CD4-positive, alpha-beta T cell treated with Interleukin-4 for 1 hour (primary cell): ENCODE data around the gene BRI3BP.
"Not testable (repeated sequence)": the region's sequence is repeated elsewhere in the genome, so short reads cannot be mapped to it uniquely, and the experiment has no call there.

Source experiments
- DNase-seq, 2 donors: peaks; one replicate each; pipeline ENCODE4 v3.0.0-alpha.2; 2020 to 2022

Gene BRI3BP

DNA sequence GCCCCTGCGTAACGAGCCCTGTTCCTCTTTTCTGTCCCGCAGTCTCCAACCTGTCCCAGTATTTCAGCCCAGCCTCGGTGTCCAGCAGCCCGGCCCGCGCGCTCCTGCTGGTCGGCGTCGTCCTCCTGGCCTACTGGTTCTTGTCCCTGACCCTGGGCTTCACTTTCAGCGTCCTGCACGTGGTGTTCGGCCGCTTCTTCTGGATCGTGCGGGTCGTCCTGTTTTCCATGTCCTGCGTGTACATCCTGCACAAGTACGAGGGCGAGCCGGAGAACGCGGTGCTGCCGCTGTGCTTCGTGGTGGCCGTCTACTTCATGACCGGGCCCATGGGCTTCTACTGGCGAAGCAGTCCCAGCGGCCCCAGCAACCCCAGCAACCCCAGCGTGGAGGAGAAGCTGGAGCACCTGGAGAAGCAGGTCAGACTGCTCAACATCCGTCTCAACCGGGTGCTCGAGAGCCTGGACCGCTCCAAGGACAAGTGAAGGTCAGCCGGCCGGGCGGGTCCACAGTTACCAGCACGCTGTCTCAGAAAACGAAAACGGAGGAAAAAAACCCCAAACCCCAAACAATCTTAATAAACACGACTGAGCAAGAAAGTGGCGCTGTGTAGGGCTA lies 31.6 kb downstream of the BRI3BP start:
- DNase-seq: no peak

DNA sequence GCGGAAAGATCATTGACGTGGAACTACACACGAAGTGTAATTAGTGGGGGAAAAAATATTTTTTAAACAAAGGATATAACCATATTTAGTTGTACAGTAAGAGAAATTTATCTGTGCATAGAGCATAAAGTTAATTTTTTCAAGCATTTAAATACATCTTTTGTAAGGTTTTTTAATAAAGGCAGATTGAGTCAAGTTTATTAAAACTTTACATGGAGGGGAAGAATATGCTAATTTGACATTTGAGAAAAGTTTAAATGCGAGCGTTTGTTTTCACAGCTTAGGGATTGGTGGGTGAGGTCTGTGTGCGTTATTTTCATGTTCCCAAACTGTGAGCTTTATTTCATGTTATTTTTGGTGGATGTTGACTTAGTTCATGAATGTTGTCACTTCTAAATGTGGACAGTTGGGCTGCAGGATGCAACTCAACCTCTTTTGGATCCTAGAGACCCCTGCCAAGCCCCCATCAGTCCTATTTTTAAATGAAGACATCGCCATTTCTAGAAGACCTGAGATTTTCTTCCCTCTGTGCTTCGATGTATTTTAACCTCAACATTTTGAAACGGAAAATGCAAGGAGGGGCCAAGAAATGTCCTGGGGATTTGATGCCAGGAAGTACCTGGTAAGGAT lies 32.3 kb downstream of the BRI3BP start:
- no peak for DNase-seq

DNA sequence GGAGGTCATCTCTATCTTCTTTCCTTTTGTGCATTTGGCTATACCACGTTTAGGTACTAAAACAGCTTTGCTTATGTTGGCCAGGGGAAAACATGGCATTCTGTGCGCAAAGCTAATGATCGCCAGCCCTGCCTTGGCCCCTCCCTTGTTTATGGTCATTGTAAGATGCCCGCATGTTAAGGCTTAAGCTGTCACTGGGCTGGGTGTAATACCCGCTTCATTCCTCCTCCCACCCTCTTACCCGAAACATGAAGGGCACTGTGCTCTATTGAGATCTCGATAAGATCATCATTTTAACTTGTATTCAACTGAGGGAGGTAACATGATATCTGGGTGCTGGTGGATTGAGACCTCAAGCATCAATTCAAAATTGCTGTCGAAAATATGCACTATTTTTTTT lies 34.7 kb downstream of the BRI3BP start:
- DNase-seq: no peak

DNA sequence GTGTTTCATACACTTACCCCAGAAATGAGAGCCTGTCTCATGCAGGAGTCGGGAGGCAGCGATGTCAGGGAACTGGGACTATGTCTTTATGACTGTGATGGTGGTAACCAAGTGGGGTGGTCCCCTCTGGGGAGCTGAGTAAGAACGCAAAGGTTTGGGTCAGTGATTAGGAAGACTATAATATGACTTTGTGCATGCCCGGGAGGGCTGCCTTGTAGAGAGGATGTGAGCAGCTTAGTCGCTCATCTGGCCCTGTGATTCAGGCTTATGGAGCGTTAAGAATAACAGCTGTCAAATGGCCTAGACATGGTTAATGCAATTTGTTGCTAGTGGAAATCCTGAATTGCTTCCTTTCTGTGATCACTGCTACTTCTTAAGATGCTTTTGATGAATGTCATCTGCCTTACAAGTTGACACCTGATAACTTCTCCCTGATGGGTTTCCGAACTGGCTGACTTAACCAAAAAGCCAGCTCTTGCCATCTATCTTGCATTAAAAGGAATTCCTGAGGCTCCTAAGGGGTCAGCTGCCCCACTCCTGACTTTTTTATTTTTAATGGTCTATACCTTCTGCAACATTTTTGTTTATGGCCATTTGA lies 36.4 kb downstream of the BRI3BP start:
- DNase-seq: no peak

DNA sequence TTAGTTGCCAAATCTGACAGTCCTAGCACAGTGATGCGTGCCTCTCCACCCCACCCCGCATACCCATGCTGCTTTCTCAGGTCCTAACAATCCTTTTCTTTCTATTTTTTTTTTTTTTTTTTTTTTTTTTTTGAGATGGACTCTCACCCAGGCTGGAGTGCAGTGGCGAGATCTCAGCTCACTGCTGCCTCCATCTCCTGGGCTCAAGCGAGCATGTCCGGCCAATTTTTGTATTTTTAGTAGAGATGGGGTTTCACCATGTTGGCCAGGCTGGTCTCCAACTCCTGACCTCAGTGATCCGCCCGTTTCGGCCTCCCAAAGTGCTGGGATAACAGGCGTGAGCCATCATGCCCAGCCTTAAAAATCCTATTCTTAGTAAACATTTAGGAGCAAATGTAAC lies 38.0 kb downstream of the BRI3BP start:
- not testable (repeated sequence) for DNase-seq

DNA sequence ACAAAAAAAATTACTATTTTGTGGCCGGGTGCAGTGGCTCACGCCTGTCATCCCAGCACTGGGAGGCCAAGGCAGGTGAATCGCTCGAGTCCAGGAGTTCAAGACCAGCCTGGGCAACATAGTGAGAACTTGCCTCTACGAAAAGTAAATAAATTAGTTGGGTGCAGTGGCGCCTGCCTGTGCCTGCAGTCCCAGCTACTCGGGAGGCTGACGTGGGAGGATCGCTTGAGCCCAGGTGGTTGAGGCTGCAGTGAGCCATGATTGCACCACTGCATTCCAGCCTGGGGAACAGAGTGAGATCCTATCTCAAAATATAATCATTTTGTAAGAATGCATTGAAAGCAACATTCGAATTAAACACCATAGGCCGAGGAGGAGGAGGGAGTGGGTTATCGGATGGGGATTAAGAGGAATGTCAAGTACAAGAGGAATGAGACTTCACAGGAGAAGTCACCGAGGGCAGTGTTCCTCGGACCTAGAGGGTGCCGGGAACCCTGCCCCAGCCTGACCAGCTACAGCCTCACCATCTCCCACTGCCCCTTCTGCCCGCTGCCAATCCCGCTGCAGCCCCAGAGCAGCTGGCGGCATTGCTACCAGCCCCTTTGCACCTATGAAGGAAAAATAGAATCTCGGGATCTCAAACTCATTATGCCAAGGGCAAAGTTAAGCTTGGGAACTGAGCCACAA lies 39.2 kb downstream of the BRI3BP start:
- DNase-seq: no peak

DNA sequence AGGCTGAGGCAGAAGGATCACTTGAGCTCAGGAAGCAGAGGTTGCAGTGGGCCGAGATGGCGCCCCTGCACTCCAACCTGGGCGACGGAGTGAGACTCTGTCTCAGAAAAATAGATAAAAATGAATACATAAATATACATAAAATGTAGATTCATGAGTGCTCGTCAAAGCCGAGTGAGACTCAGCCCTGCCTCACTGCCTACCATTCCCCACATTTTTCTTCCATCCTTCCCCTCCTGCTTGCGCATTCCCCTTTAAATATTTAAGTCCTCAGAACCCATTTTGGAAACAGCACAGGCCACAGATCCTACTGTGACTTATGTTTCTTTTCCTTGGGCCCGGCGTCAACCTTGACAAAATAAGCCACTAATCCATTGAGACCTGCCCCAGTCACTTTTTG lies 39.8 kb downstream of the BRI3BP start:
- DNase-seq: no peak

DNA sequence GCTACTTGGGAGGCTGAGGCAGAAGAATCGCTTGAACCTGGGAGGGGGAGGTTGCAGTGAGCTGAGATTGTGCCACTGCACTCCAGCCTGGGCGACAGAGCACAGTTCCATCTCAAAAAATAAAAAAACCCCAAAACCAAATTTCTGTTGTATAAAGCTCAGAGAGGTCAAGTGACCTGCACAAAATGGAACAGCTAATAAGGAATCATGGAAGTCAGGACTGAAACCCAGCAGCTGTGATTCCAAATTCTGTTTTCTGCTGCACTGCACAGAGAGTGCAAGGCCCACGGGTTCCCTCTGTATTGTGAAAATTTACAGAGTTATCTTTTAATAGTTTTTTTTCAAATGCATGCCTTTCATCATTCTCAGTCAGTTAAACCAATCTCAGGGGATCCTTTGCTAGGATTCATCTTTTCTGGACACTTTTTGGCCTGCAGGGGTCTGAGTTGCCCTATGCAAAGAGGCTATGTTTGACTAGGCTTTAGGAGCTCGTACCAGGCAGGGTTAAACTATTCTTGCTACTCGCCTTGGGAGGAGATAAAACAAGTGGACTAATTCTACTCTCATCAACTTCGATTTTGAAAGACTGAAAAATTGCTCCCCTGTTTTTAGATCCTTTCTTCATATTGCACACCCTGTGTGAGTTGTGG lies 45.7 kb downstream of the BRI3BP start:
- DNase-seq: no peak

DNA sequence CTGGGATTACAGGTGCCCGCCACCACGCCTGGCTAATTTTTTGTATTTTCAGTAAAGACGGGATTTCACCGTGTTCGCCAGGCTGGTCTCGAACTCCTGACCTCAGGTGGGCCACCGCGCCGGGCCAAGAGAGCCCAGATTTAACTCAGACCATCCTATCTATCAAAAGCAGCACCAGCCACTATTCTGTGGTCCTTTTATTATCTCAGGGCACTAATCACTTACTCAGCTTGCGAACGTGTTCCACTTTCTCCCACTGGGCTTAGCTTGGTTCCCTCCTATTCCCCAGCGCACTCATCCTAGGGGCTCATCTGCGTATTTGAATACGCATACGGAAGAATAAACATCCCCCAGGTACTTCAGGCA lies 55.6 kb downstream of the BRI3BP start:
- DNase-seq: no peak

DNA sequence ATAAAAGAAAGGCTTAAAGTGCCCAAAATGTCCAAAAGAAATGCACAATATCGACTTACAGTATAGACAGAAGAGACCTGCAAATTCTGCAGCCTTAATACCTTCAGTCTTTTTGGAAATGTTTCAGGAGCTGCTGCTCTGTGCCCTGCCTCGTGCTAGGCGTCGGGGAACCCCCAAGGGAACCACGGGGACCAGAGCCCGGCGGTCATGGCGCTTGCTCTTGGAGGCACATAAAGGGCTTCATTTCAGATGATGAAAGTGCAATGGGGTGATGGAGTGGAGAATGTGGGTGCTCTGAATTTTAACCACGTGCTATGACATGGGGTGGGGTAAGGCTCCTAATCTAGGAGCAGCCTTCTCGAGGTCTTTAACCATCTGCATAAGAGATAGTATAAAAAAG lies 57.0 kb downstream of the BRI3BP start:
- DNase-seq: peak in 1 of 2 donors; percentile 5

DNA sequence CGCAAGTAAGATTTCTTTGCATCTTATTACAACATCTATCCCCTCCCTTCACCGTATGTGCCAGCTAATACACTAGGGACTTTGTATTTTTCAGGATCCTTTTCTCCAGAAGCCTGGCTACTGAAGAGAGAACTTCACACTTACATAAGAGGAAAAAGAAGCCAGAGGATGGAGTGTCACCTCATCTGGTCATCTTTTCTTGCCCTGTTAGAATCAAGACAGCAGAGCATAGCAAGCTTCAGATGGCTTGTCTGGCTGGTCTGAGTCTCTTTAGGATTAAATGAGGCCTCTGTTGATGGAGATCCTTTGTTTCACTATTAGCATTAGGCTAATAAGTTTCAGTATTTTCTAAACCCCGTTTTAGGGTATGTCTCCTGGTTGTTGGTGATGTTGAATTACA lies 57.4 kb downstream of the BRI3BP start:
- DNase-seq: no peak

DNA sequence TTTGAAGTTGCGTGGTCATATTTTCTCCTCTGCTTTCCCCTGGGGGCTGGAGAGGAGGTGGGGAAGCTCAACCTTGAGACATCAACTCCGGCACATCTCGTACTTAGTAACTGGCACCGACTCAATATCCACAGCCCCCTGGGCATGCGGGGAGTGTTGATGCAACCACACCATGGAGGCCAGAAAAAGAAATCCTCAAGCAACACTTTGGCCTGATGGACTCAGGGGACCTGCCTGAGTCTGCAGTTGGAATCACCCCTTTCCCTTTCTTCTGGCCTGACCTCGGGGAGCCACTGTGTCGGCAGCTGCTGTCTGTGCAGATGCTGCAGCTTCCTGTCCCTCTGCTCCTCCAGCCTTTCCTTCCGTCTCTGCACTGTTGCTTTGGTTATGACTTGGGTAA lies 60.4 kb downstream of the BRI3BP start:
- DNase-seq: no peak

DNA sequence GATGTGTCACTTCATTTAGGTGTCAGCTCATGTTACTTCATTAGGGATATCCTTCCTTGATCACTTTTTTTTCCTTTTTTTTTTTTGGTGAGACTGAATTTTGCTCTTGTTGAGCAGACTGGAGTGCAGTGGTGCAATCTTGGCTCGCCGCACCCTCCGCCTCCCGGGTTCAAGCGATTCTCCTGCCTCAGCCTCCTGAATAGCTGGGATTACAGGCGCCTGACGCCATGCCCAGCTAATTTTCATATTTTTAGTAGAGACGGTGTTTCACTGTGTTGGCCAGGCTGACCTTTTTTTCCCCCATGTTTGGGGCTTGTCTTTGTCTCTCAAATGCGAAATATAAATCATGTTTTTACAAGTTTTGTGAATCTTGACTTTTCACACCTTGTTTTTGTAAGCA lies 62.1 kb downstream of the BRI3BP start:
- no peak for DNase-seq

DNA sequence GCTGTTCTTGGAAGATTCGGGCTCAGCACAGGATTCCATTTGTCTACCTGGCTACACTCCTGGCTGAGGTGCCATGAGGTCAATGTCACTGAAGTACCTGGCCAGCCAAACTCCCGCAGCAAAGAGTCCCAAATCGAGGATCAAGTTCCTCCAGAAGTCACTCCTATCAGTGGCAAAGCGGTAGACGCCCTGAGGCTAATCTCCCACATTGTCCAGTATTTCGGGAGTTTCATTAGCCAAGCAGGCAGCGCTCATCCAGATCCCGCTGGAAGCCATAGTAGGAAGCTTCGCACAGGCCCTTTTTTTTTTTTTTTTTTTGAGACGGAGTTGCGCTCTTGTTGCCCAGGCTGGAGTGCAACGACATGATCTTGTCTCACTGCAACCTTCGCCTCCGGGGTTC lies 62.9 kb downstream of the BRI3BP start:
- no peak for DNase-seq

DNA sequence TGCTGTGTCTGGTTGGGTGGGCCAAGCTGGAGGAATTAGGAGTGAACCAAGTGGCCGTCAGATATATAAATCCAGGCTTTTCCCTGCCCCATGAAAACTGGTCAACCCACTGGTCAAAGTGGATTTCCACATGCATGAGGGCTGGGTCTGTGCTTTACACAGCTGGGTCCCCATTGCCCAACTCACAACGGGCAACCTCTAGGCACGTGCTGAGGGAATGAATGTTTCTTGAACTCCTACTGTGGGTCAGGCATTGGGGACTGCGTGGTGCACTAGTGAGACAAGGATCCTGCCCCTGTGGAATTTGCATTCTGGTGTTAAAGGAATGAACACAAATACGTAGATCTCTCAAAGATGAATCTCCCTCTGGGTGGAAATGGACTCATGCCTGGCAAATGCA lies 64.3 kb downstream of the BRI3BP start:
- no peak for DNase-seq

DNA sequence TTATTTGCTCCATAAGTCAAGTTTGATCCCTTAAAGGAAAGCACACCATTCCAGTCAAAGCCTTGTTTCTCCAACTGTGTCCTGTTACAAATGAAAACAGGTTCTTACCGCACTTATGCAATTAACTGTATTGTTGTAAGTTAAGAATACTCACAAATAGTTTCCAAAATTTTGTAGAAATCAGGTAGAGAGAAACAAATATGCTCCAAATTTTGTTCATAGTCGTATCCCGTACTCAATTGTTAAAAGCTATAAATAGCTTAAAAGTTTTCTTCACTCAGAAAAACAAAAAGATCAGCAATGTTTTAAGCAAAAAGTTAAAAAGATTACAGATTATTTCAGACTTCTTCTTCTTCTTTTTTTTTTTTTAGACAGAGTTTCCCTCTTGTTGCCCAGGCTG lies 67.8 kb downstream of the BRI3BP start:
- DNase-seq: no peak

DNA sequence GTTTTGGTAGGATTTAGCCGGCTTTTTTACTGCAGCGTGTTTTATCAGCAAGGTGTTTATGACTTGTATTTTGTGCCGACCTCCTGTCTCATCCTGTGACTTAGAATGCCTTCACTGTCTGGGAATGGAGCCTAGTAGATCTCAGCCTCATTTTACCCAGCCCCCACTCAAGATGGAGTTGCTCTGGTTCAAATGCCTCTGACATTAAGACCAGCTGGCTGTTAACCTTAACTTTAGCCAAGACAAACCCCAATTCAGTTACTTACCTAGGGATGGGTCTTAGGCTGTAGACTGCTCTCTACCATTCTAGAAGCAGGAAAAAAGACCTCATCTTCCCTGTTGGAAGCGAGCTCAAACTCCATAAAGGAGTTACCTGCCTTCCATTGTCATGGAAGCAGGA lies 70.1 kb downstream of the BRI3BP start:
- not testable (repeated sequence) for DNase-seq

DNA sequence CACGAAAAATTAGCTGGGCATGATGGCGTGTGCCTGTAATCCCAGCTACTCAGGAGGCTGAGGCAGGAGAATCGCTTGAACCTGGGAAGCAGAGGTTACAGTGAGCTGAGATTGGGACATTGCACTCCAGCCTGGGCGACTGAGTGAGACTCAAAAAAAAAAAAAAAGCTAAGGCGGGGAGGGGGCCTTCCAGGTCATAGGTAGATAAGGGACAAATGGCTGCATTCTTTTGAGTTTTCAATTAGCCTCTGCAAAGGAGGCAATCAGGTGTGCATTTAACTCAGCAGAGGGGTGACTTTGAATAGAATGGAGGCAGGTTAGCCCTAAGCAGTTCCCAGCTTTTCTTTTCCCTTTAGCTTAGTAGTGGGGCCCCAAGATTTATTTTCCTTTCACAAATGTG lies 71.0 kb downstream of the BRI3BP start:
- DNase-seq: no peak

DNA sequence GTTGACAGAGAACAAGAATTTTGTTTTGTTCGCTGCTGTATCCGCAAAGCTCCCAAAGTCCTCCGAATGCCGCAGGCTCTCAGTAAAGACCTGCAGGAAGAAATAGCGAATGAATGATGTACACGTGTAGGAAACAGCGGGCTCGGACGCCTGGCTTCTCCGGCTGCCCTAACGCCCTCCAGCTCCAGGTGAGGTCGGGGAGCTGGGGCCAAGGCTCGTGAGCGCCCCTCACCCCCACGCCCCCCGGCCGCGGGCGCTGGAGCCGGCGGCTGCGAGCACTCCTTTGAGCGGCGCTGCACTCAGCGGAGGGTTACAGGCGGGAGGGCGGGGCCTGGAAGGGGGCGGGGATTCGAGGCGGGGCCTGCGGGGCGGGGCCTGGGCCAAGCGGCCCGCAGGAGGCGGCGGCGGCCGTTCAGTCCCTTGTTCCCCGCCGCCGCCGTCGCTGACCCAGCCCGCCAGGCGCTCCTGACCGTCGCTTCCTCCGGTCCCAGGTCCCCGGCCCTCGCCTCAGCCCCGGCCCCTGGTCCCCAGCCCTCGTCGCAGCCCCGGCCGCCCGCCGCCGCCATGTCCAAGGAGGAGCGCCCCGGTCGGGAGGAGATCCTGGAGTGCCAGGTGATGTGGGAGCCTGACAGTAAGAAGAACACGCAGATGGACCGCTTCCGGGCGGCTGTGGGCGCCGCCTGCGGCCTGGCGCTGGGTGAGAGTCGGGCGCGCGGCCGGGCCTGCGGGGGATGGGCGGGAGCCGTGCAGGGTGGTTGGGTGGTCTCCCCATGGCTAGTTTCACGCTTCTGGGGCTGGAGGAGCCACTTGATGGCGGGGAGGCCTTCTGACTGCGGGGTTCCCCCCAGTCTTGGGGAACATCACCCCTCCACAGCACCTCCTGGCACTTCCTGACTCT lies 71.8 kb downstream of the BRI3BP start, which contains the start of gene AACS:
Gene AACS, plus strand, starts transcription at position 415 of the 898 bp plus-strand sequence. Its CDS starts 150 bp downstream, at position 565.
- DNase-seq: peak; percentile 71 to 82

DNA sequence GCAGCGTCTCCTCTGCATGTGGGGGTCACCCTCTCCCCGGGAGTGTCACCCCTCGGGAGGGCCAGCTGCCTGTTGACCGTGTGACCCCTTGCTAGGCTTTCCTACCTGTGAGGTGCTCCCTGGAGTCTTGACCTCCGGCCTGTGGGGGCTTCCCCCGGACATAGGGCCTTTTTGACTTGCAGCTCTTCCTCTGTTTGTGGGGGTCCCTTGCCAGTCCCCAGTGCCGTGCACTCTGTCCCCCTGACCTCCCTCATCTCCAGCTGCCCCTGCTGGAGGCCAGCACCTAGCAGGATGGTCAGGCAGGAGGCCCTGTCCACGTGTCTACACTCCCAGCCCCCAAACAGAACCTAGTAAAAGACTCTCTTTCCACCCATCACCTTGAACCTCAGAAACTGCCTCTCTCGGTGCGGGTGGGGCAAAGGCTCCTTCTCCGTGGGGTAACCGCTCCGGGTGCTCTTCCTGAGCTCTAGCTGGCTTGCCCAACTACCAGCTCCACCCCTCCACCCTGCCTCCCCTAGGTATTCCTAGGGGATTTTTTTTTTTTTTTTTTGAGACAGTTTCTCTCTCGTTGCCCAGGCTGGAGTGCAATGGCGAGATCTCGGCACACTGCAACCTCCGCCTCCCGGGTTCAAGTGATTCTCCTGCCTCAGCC lies 72.6 kb downstream of the BRI3BP start:
- no peak for DNase-seq

DNA sequence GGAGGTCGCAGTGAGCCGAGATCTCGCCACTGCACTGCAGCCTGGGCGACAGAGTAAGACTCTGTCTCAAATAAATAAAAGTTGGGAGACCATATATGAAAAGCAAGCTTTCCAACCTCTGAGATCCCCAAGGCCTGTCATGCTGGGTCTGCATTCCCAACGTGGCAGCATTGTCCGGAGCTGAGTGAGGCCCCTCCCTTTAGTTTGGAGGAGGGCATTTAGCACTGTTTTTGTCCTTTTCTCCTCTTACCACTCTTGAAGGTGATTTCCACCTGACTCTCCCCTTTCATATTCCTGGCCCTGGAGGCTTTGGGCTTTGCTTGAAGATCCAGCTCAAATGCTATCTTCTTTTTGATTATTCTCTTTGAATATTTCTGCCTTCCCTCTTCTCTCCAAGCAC lies 74.9 kb downstream of the BRI3BP start:
- DNase-seq: no peak

DNA sequence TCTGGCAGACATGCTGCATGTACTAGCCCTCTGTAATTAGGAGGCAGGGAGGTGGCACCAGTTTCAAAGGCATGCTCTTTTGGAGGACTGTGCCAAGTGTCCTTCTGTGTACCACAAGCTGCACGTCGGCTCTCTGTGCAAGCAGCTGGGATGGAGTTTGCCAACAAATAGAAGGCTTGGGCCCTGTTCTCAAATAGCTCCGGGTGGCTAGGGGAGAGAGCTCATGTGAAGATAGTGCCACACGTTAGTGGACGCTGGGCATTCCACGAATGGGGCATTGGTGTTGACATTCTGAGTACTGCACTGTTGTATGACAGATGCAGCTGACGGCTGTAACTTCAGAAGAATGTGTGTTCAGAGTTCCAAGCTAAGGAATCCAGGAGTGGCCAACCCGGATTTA lies 76.2 kb downstream of the BRI3BP start:
- DNase-seq: no peak
